Measurements from ENCODE around the gene CTF1.
A peak's percentile ranks its signal among the peaks of the same experiment; 100 is the strongest.

CTF1 gene

DNA sequence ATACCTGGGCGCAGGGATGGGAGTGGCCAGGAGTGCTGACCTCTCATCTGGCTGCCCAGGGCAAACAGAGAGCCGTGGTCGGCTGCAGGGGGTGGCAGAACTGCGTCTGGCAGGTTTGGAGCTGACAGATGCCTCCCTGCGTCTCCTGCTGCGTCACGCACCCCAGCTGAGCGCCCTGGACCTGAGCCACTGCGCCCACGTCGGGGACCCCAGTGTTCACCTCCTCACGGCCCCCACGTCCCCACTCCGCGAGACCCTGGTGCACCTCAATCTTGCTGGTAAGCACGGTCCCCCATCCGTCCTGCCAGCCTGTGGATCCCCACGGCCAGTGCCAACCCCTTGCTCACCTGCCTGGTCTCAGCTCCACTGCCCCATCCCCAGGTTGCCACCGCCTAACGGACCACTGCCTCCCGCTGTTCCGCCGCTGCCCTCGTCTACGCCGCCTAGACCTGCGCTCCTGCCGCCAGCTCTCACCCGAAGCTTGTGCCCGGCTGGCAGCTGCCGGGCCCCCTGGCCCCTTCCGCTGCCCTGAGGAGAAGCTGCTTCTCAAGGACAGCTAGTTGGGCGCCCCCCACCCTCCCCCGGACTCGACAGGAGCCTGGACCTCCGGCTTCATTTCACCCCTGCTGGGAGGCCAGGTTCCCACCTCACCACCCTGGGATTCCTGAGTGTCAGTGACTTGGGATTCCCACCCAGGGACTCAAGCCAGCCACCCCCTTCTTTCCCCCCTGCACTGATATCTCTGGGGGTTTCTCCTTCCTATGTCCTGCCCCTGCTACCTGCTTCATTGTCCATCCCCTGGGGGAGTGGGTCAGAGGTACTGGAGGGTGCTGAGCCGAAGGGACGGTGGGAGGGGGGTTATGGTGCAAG, 50.5 kb downstream of the CTF1 start:
- TF ChIP-seq, protein P1, sequence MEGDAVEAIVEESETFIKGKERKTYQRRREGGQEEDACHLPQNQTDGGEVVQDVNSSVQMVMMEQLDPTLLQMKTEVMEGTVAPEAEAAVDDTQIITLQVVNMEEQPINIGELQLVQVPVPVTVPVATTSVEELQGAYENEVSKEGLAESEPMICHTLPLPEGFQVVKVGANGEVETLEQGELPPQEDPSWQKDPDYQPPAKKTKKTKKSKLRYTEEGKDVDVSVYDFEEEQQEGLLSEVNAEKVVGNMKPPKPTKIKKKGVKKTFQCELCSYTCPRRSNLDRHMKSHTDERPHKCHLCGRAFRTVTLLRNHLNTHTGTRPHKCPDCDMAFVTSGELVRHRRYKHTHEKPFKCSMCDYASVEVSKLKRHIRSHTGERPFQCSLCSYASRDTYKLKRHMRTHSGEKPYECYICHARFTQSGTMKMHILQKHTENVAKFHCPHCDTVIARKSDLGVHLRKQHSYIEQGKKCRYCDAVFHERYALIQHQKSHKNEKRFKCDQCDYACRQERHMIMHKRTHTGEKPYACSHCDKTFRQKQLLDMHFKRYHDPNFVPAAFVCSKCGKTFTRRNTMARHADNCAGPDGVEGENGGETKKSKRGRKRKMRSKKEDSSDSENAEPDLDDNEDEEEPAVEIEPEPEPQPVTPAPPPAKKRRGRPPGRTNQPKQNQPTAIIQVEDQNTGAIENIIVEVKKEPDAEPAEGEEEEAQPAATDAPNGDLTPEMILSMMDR (IDR thresholded peaks at IDR 0.05; ENCODE audit: low read depth, low read length, missing control alignments) = no peak
- no peak overlapping the region for H3K4me3 ChIP-seq (replicated peaks; ENCODE audit: low read depth, low read length)
- DNase-seq (ENCODE audit: extremely low read depth, low read depth) = no peak

DNA sequence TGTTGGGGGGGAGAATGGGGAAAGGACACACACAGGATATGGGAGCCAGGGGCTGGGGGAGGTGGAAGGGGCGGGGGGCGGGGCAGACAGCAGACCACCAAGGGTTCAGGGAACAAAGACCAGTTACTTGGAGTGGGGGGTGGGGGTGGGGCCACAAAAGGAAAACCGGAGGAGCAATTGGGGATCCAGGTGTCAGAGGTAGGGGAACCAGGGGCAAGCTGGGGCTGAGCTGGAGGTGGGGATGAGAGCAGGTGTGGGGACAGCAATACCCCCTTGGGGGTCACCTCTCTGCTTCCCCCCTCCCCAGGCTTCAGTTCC, 51.1 kb downstream of the CTF1 start:
- TF ChIP-seq, protein P1 (IDR thresholded peaks at IDR 0.05; ENCODE audit: low read depth, low read length, missing control alignments) = no peak
- DNase-seq (ENCODE audit: extremely low read depth, low read depth) = no peak
- no peak overlapping the region for H3K4me3 ChIP-seq (replicated peaks; ENCODE audit: low read depth, low read length)

DNA sequence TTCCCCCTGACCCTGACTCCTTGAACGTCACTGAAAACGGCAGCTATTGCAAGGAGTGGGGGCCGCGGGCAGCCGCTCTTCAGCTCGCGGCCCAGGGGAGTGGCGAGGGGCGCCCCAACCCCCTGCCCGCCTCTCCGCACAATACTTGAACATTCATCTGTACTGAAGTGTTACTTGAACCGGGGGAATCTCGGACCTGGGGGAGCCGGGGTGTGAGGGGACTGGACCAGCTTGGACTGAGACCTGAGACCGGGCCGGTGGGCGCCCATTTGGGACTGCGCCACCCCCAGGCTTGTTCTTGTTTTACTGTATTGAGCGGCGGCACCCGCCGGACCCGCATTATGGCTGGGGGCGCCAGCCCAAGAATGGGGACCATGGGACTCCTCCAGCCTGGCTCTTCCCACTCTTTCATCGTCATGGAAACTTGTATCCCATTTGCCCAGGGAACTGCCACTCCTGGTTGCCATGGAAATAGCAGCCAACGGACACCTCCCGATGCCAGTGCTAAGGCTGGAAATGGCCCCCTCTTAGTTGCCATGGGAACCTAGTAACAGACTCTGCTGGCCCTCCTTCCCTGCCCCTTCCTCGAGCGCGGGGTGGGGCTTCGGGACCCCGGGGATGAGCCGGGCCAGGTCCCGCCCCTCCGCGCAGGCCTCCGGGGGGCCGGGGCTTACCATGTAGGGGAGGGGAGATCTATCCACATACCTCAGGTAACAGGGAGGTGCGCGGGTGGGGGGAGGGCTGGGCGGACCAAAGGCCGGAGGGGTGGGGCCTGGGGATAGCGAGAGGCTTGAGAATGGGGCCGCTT, 51.6 kb downstream of the CTF1 start:
- TF ChIP-seq, protein P1 (IDR thresholded peaks at IDR 0.05; ENCODE audit: low read depth, low read length, missing control alignments) = no peak
- peak overlapping the region; percentile 61 for H3K4me3 ChIP-seq (replicated peaks; ENCODE audit: low read depth, low read length)
- peak; percentile 98 for DNase-seq (ENCODE audit: extremely low read depth, low read depth)

DNA sequence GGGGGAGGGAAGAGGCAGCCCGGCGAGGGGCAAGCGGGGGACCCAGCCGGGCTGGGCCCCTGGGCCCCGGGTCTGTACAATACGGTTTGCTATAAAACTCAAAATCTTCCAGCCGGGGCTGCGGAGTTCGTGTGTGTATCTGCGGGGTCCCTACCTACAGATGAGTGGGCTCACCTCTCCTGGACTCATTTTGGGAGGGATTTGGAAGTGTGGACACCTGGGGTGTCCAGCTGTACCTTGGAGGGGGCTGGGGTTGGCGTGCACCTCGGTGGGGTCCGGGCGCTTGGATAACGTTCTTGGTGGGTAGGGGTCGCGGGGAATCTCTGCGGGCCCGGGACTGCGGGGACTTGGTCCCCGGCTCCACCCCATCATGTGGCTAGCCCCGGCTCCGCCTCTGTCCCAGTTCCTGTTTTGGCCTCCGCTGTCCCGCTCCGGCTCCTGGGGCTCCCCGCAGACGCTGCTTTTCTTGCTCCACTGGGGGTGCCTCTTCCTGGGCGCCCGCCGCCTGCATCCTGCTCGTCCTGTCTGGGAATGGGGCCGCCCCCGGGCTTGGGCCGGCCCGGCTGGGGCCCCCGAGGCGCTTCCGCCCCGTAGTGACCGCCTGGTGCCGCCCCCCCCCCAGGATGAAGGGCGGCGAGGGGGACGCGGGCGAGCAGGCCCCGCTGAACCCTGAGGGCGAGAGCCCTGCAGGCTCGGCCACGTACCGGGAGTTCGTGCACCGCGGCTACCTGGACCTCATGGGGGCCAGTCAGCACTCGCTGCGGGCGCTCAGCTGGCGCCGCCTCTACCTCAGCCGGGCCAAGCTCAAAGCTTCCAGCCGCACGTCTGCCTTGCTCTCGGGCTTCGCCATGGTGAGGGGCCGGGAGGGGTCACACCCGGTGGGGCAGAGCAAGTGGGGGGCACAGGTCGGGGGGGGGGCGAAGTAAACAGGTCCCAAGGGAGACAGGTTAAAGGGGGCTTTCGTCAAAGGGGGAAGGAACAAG, 52.5 kb downstream of the CTF1 start, which contains the start of gene ORAI3:
TSS of gene ORAI3 (plus strand) at position 402 of the 983 bp plus-strand sequence. CDS start at position 624, 222 bp downstream.
- peak within 1 kb of the TSS; percentile 61 for H3K4me3 ChIP-seq (replicated peaks; ENCODE audit: low read depth, low read length)
- TF ChIP-seq, protein P1 (IDR thresholded peaks at IDR 0.05; ENCODE audit: low read depth, low read length, missing control alignments) = no peak
- no peak for DNase-seq (ENCODE audit: extremely low read depth, low read depth)

DNA sequence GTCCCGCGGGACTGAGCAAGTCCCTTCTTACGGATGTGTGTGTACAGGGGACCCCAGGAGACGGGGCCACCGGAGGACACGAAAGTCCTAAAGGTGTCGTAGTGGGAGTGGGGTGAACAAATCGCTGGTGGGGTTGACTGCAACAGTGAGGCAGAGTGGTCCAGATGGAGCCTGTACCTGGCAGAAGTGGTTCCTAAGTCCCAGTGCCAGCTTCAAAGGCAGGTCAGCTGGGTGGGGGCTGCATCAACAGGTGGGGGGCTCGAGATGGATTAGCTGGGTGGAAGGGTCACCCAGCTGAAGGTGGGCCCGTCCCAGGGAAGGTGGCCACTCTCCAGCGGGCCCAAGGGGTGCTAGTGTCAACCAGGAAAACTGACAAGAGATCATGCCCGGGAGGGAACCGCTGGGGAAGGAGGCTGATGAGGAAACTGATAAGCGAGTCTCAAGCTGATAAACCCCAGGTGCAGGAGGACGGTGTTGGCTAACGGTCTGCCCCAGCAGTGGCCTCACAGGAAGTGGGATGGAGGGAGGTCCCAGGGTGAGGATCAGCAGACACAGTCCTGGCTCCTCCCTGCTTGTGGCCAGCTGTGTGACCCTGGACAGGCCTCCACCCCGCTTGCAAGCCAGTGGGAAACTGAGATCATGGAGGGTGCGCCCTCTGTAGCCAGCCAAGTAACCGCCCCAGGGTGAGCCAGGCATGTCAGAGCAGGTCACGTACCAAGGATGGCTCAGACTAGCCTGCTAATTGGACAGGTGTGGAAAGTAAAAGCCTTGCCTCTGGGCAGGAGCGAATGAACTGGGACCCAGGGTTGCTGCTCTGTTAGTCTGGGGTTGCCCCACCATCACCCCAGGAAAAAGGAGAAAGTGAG, 53.5 kb downstream of the CTF1 start:
- peak; percentile 61 for DNase-seq (ENCODE audit: extremely low read depth, low read depth)
- peak overlapping the region; percentile 61 for H3K4me3 ChIP-seq (replicated peaks; ENCODE audit: low read depth, low read length)
- TF ChIP-seq, protein P1 (IDR thresholded peaks at IDR 0.05; ENCODE audit: low read depth, low read length, missing control alignments) = no peak
